Measurements from ENCODE around the gene INPP4B. TPM values are rescaled to one million over a fixed set of nuclear protein-coding genes. Genes with fewer than 3 reads are reported as not detected.

INPP4B gene
- total RNA-seq, 1 experiment from 2014 or later = 0.07 TPM

DNA sequence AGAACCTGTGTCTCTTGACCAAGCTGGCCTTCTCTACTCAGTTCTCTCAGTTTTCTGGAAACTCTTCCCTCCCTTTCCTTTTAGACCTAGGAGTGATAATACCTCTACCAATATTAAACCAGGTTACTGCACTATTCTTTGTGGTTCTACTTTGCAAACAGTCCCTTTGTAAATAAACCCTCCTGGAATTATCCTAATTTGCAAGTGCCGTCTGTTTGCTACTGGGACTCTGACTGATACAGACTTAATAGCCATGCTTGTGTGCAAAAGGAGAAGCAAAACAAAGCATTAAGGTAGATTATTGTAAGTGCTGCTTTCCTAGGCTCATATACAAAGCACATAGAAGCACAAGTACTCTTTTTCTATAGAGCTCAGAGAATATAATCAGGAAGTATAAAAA, 507.0 kb downstream of the INPP4B start:
- H2AFZ ChIP-seq (ENCODE audit: low read length) = no peak overlapping the region
- H3K4me1 Mint-ChIP-seq = peaks cover 0 to 6% of the 10 kb centered on the region in 2 experiments; a peak in 1 of 4 replicates
- no peak overlapping the region for H3K27ac Mint-ChIP-seq
- no peak overlapping the region for H3K27ac ChIP-seq (ENCODE audit: insufficient read length, low read depth, low read length)
- no peaks in the 10 kb centered on the region for H3K23me2 ChIP-seq (ENCODE audit: insufficient read length, low read depth, low read length, poor library complexity, severe bottlenecking)
- no peaks in the 10 kb centered on the region for H3K27me3 Mint-ChIP-seq (ENCODE audit: low read depth)
- no peak overlapping the region for H3K4me2 ChIP-seq (ENCODE audit: insufficient read depth, insufficient read length, low read length)
- H3K9ac ChIP-seq (ENCODE audit: extremely low read depth, insufficient read length, low read length) = no peak overlapping the region
- H4K20me1 ChIP-seq (ENCODE audit: control insufficient read depth, insufficient read depth, insufficient read length) = no peaks in the 10 kb centered on the region
- H3K9me3 ChIP-seq (ENCODE audit: control insufficient read depth, low read depth, low read length) = no peaks in the 10 kb centered on the region
- DNase-seq = no peak
- H2AK5ac ChIP-seq (ENCODE audit: insufficient read length, low read length) = no peak overlapping the region
- H4K5ac ChIP-seq (ENCODE audit: insufficient read length, low read depth, low read length) = no peak overlapping the region
- H3T11ph ChIP-seq (ENCODE audit: low read length) = no peak overlapping the region
- H2BK20ac ChIP-seq (ENCODE audit: low read depth, low read length, poor library complexity, severe bottlenecking) = no peak overlapping the region
- no peak overlapping the region for H3K4ac ChIP-seq (ENCODE audit: low read depth, low read length)
- H3K4me3 Mint-ChIP-seq = no peak overlapping the region
- no peak overlapping the region for H2BK12ac ChIP-seq (ENCODE audit: insufficient read length, low read depth, low read length)
- no peaks in the 10 kb centered on the region for H3K79me2 ChIP-seq (ENCODE audit: insufficient read depth, low read length)
- H2BK120ac ChIP-seq (ENCODE audit: low read depth, low read length, poor library complexity, severe bottlenecking) = no peak overlapping the region
- H3K36me3 Mint-ChIP-seq (ENCODE audit: insufficient read depth in 1 of 3, low read depth in 3 of 3) = peaks cover 0 to 7% (median 0%) of the 10 kb centered on the region in 3 experiments; a peak in 1 of 7 replicates
- no peak overlapping the region for H4K91ac ChIP-seq (ENCODE audit: insufficient read length, low read depth, low read length)
- no peak overlapping the region for H3K56ac ChIP-seq (ENCODE audit: insufficient read length, low read depth, low read length)
- H3K23ac ChIP-seq (ENCODE audit: insufficient read length, low read depth, low read length) = no peak overlapping the region
- H2BK15ac ChIP-seq (ENCODE audit: low read depth, low read length) = no peak overlapping the region
- H3K79me1 ChIP-seq (ENCODE audit: insufficient read depth, low read depth, low read length, poor library complexity, severe bottlenecking) = no peaks in the 10 kb centered on the region
- no peaks in the 10 kb centered on the region for H3K27me3 ChIP-seq (ENCODE audit: insufficient read depth, low read length)
- peaks cover 0 to 4% of the 10 kb centered on the region in 2 experiments; a peak in 2 of 5 replicates for H3K9me3 Mint-ChIP-seq
- no peaks in the 10 kb centered on the region for H3K4me1 ChIP-seq (ENCODE audit: insufficient read depth, low read length)
- WGBS (ENCODE audit: extremely low coverage, insufficient read length, low lambda C conversion rate) = no CpG with 5 or more reads among the region's 1 CpG
- no peak overlapping the region for H3K14ac ChIP-seq (ENCODE audit: insufficient read depth, low read length)
- no peak overlapping the region for H2BK5ac ChIP-seq (ENCODE audit: insufficient read length, low read length)
- TF ChIP-seq CTCF (conservative IDR thresholded peaks at IDR 0.05) = no peak
- H4K8ac ChIP-seq (replicated peaks; ENCODE audit: insufficient read length, low read depth, low read length) = no peak overlapping the region
- no peak overlapping the region for H3K18ac ChIP-seq (ENCODE audit: insufficient read length, low read depth, low read length)

Measured in H9 (cell line).